Endothelial cell of umbilical vein (primary cell): ENCODE data around the gene EXOC3L1. TPM values are rescaled to one million over a fixed set of nuclear protein-coding genes. Genes with fewer than 3 reads are reported as not detected.
A peak's percentile ranks its signal among the peaks of the same experiment; 100 is the strongest.

Experiments used
- BruUV-seq: library from RNA; stranded (reverse); fragments of 400-500 nt; replicated peaks from 2 replicates; lab custom pipeline; 2021; lab: Mats Ljungman, UMichigan
- CTCF ChIA-PET: fragments of 300-600, 350-600 bp; sonication (Branson Sonifier 250); formaldehyde crosslinking; loops from one replicate; lab custom pipeline; 2021; ENCODE audit warnings: antibody characterized with exemption, inconsistent platforms; lab: Charles Lee
- POLR2A ChIA-PET: fragments of 300-600, 350-600 bp; sonication (Branson Sonifier 250); formaldehyde crosslinking; loops from one replicate; lab custom pipeline; 2021; ENCODE audit warnings: antibody characterized with exemption, inconsistent platforms; lab: Charles Lee
- DNase-seq: peaks from one replicate; pipeline ENCODE4 v3.0.0-alpha.2; 2011; ENCODE audit warnings: low read depth, low spot score
- FAIRE-seq: peaks from 2 replicates; lab custom pipeline; 2011; peaks lifted over from hg19 to GRCh38; lab: Jason Lieb, UNC
- H2AFZ ChIP-seq: 2 replicates; pipeline ENCODE4 v1.6.0; 2012; ENCODE audit warnings: low read depth, low read length, control low read depth, inconsistent platforms
- H3K27ac ChIP-seq: 2 replicates; pipeline ENCODE4 v1.5.1; 2011; ENCODE audit warnings: low read depth, mild to moderate bottlenecking, control low read depth, low read length, moderate library complexity; ENCODE audit not compliant: insufficient read depth
- H3K27me3 ChIP-seq, 2 experiments: 2 replicates each; pipeline versions ENCODE4 v1.6.0 to v1.6.1; 2011; ENCODE audit warnings: low read length in 2 of 2, mixed read lengths in 1 of 2; ENCODE audit not compliant: control insufficient read depth in 2 of 2, insufficient read depth in 2 of 2
- H3K36me3 ChIP-seq, 2 experiments: 2 replicates in 1 of 2; 3 replicates in 1 of 2; pipeline ENCODE4 v1.5.1; 2011; ENCODE audit warnings: low read length in 2 of 2, mild to moderate bottlenecking in 1 of 2, moderate library complexity in 1 of 2; ENCODE audit not compliant: control insufficient read depth in 2 of 2, insufficient read depth in 2 of 2; ENCODE audit errors: extremely low read depth in 1 of 2
- H3K4me1 ChIP-seq: 3 replicates; pipeline ENCODE4 v1.5.1; 2011; ENCODE audit warnings: mild to moderate bottlenecking, low read length; ENCODE audit not compliant: control insufficient read depth, insufficient read depth; ENCODE audit errors: extremely low read depth
- H3K4me2 ChIP-seq: 2 replicates; pipeline ENCODE4 v1.6.1; 2011; ENCODE audit warnings: low read length, control low read depth, mixed read lengths; ENCODE audit not compliant: insufficient read depth
- H3K4me3 ChIP-seq, 3 experiments: fragments of 200-600 bp in 1 of 3; sonication (generic), shearing (Covaris generic) in 1 of 3; replicated peaks in 1 of 3; 2 replicates each; pipeline ENCODE4 v1.5.1; 2011 to 2016; ENCODE audit warnings: control low read depth in 3 of 3, low read length in 3 of 3, mild to moderate bottlenecking in 2 of 3, inconsistent platforms in 1 of 3, low read depth in 1 of 3, moderate library complexity in 1 of 3; ENCODE audit not compliant: insufficient read depth in 1 of 3
- H3K79me2 ChIP-seq: 2 replicates; pipeline ENCODE4 v1.6.0; 2012; ENCODE audit warnings: low read length, inconsistent platforms; ENCODE audit not compliant: control insufficient read depth, insufficient read depth
- H3K9ac ChIP-seq: replicated peaks from 2 replicates; pipeline ENCODE3; 2011; ENCODE audit warnings: low read length, control low read depth; ENCODE audit not compliant: insufficient read depth; ENCODE audit errors: extremely low read depth
- H3K9me1 ChIP-seq: replicated peaks from 3 replicates; pipeline ENCODE4 v1.6.0; 2011; ENCODE audit warnings: mild to moderate bottlenecking, low read length; ENCODE audit not compliant: control insufficient read depth, insufficient read depth; ENCODE audit errors: extremely low read depth
- H3K9me3 ChIP-seq: replicated peaks from 2 replicates; pipeline ENCODE4 v1.5.1; 2012; ENCODE audit warnings: low read length, inconsistent platforms; ENCODE audit not compliant: control insufficient read depth, insufficient read depth
- H4K20me1 ChIP-seq: replicated peaks from 2 replicates; pipeline ENCODE3; 2011; ENCODE audit warnings: mild to moderate bottlenecking, low read length; ENCODE audit not compliant: control insufficient read depth, insufficient read depth; ENCODE audit errors: extremely low read depth
- FOS ChIP-seq: IDR thresholded peaks from 2 replicates; pipeline ENCODE4 v1.6.1; 2011; ENCODE audit warnings: mild to moderate bottlenecking, low read length, moderate library complexity, borderline replicate concordance; ENCODE audit not compliant: insufficient read depth
- GATA2 ChIP-seq: IDR thresholded peaks from 2 replicates; pipeline ENCODE4 v1.7.0; 2011; ENCODE audit warnings: low read depth, mild to moderate bottlenecking, moderate library complexity, mixed read lengths, low read length; ENCODE audit not compliant: insufficient read length, insufficient read depth
- POLR2A ChIP-seq: IDR thresholded peaks from 2 replicates; pipeline ENCODE4 v1.6.1; 2012; ENCODE audit warnings: low read depth, mild to moderate bottlenecking, control low read depth, low read length
- dilution Hi-C: fragments of 300-500 bp; cut with MboI; formaldehyde crosslinking; loops from one replicate; pipeline ENCODE4 v1.15.0; 2019; ENCODE audit warnings: low sequenced_read_pairs; ENCODE audit not compliant: extremely low pct_ligation_motif_present
- intact Hi-C: fragments of 100-400 bp; cut with micrococcal nuclease; formaldehyde crosslinking; loops from one replicate; pipeline ENCODE4 v1.10.0; 2022
- polyA plus RNA-seq, 4 experiments: library from polyadenylated mRNA; depleted of rRNA in 3 of 4; stranded (reverse) in 3 of 4; unstranded in 1 of 4; fragments of >200 nt; gene quantifications; 2 replicates each; pipeline versions ENCODE4 v1.2.1 to v1.2.3, GENCODE V29; 2011 to 2012; ENCODE audit warnings: missing spikeins in 1 of 4
- total RNA-seq: library from RNA; stranded (reverse); gene quantifications from 2 replicates; pipeline ENCODE4 v1.2.3, GENCODE V29; 2021
- TF ChIP-seq, protein P1 (sequence below), 2 donors: IDR thresholded peaks; 1 replicate in 1 of 2; 2 replicates in 1 of 2; pipeline ENCODE4 v1.5.1; 2011; ENCODE audit warnings: low read length in 2 of 2, mild to moderate bottlenecking in 2 of 2, moderate library complexity in 2 of 2, control low read depth in 1 of 2, inconsistent platforms in 1 of 2, low read depth in 1 of 2; ENCODE audit not compliant: insufficient read depth in 1 of 2; ENCODE audit errors: extremely low read depth in 1 of 2

The EXOC3L1 gene
- total and polyA plus RNA-seq, 2 donors (not counting 3 experiments of a cell fraction or from before 2014, with no cell fraction given), result 10.8 to 11.6 TPM

DNA sequence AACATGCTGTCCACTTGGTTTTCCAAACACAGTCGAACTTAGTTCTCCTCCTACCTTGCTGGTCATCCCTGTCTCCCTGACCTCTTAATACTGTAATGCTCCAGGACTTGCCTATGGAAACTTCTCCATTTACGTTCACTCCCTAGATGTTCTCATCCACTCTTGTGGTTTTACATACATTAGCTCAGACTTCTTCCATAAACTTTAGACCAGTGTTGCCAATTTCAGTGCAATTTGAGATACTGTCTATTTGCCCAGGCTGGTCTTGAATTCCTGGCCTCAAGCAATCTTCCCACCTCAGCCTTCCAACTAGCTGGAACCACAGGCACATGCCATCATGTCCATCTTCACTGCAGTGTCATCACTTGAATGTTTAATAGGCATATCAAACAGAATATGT, 7.6 kb downstream of the EXOC3L1 start:
- no peaks in the 10 kb centered on the region for H3K36me3 ChIP-seq
- no TSS peak for BruUV-seq
- ChIA-PET POLR2A (interaction anchor here (0.7 kb wide), 2 partner anchors 22 to 469 kb away, joined by 3 to 8 read pairs; no protein-coding TSS in a partner anchor), CTCF (interaction anchor here (0.7 to 1.4 kb wide), 2 partner anchors 16 to 27 kb away, joined by 3 to 5 read pairs; no protein-coding TSS in a partner anchor)
- H3K9ac ChIP-seq, result no peak overlapping the region
- no peaks in the 10 kb centered on the region for H3K9me3 ChIP-seq
- peak overlapping the region; percentile 96 for H3K4me2 ChIP-seq
- no peak for DNase-seq
- no peaks in the 10 kb centered on the region for H4K20me1 ChIP-seq
- H3K4me3 ChIP-seq, result no peak overlapping the region
- H3K4me1 ChIP-seq, result peaks cover 33% of the 10 kb centered on the region
- no peak overlapping the region for H2AFZ ChIP-seq
- dilution Hi-C loops, result no loop called here
- no peak for FAIRE-seq
- H3K79me2 ChIP-seq, result peaks cover 13% of the 10 kb centered on the region
- no peaks in the 10 kb centered on the region for H3K9me1 ChIP-seq
- TF ChIP-seq POLR2A, result no peak
- TF ChIP-seq FOS, result no peak
- H3K27me3 ChIP-seq, result no peaks in the 10 kb centered on the region
- intact Hi-C loops, result no loop called here
- H3K27ac ChIP-seq, result no peak overlapping the region

DNA sequence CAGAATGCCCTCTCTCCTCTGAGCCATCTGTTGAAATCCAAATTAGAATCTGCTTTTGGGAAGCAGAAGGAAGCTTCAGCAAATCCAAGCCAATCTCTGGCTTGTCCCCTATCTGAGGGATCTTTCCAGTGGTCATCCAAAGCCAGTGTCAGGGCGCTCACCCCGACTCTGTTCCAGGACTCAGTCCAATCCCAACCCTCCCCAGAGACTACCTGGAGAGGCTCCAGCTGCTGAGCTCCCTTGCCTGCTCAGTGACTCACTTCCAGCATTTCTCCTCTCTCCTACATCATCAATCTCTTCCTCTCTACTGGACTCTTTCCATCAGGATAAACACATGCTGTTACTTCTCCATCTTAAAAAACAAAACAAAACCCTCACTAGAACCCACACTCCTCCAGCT, 8.6 kb downstream of the EXOC3L1 start:
- dilution Hi-C loops, result no loop called here
- H3K4me3 ChIP-seq, result no peak overlapping the region
- intact Hi-C loops, result no loop called here
- no peaks in the 10 kb centered on the region for H3K36me3 ChIP-seq
- BruUV-seq, result no TSS peak
- FAIRE-seq (peak; percentile 94), DNase-seq (peak; percentile 69)
- peak overlapping the region; percentile 36 for H3K27ac ChIP-seq
- peak overlapping the region; percentile 3 for H3K4me2 ChIP-seq
- H3K27me3 ChIP-seq, result no peaks in the 10 kb centered on the region
- H4K20me1 ChIP-seq, result no peaks in the 10 kb centered on the region
- TF ChIP-seq, protein P1, sequence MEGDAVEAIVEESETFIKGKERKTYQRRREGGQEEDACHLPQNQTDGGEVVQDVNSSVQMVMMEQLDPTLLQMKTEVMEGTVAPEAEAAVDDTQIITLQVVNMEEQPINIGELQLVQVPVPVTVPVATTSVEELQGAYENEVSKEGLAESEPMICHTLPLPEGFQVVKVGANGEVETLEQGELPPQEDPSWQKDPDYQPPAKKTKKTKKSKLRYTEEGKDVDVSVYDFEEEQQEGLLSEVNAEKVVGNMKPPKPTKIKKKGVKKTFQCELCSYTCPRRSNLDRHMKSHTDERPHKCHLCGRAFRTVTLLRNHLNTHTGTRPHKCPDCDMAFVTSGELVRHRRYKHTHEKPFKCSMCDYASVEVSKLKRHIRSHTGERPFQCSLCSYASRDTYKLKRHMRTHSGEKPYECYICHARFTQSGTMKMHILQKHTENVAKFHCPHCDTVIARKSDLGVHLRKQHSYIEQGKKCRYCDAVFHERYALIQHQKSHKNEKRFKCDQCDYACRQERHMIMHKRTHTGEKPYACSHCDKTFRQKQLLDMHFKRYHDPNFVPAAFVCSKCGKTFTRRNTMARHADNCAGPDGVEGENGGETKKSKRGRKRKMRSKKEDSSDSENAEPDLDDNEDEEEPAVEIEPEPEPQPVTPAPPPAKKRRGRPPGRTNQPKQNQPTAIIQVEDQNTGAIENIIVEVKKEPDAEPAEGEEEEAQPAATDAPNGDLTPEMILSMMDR (IDR thresholded peaks at IDR 0.05; ENCODE audit: extremely low read depth in 1 of 2, insufficient read depth in 1 of 2, low read depth in 1 of 2, low read length in 2 of 2), result no peak
- TF ChIP-seq FOS (peak; percentile 68), GATA2 (peak; percentile 37)
- no peaks in the 10 kb centered on the region for H3K9me1 ChIP-seq
- ChIA-PET CTCF (interaction anchor here (0.8 to 1.5 kb wide), 6 partner anchors 11 to 286 kb away, joined by 4 to 9 read pairs (median 6); partner anchors contain the start of genes FBXL8, NOL3 and TRADD), POLR2A (interaction anchor here (0.7 kb wide), 1 partner anchor 470 kb away, joined by 8 read pairs; no protein-coding TSS in a partner anchor)
- H2AFZ ChIP-seq, result no peak overlapping the region
- H3K79me2 ChIP-seq, result peaks cover 13% of the 10 kb centered on the region
- H3K4me1 ChIP-seq, result peaks cover 33% of the 10 kb centered on the region
- H3K9me3 ChIP-seq, result no peaks in the 10 kb centered on the region
- no peak overlapping the region for H3K9ac ChIP-seq
